SK-N-SH (cell line): ENCODE data around the gene MARCHF3.

Source experiments
- EP300 ChIP-seq, 2 experiments: IDR thresholded peaks; 2 replicates each; pipeline versions ENCODE4 v1.4.0 to v1.6.1; 2012; ENCODE audit warnings: borderline replicate concordance in 1 of 2, low read depth in 1 of 2, low read length in 1 of 2
- EZH2phosphoT487 ChIP-seq: fragments of 200-600 bp; sonication (generic); IDR thresholded peaks from 2 replicates; pipeline ENCODE4 v1.6.1; 2017; ENCODE audit warnings: low read depth, mixed run types, mild to moderate bottlenecking, antibody characterized with exemption, moderate library complexity, borderline replicate concordance
- FOSL2 ChIP-seq: IDR thresholded peaks from 2 replicates; pipeline ENCODE4 v1.4.0; 2012; ENCODE audit warnings: low read depth, mild to moderate bottlenecking, moderate library complexity, borderline replicate concordance
- GATA2 ChIP-seq: sonication (generic); formaldehyde crosslinking; IDR thresholded peaks from 2 replicates; pipeline ENCODE4 v1.5.0; 2020; ENCODE audit warnings: mild to moderate bottlenecking, missing genetic modification reagents
- POLR2AphosphoS5 ChIP-seq: IDR thresholded peaks from 2 replicates; pipeline ENCODE4 v1.6.1; 2012; ENCODE audit warnings: low read depth, low read length
- SIN3A ChIP-seq: IDR thresholded peaks from 2 replicates; pipeline ENCODE4 v1.6.1; 2012; ENCODE audit warnings: low read depth, mild to moderate bottlenecking, low read length, moderate library complexity, borderline replicate concordance
- SMC3 ChIP-seq: IDR thresholded peaks from 2 replicates; pipeline ENCODE4 v1.6.1; 2012; ENCODE audit warnings: low read depth, low read length, improper control_type of control experiment
- TAF1 ChIP-seq: IDR thresholded peaks from 2 replicates; pipeline ENCODE4 v1.6.1; 2012; ENCODE audit warnings: low read depth, mild to moderate bottlenecking, low read length, moderate library complexity, borderline replicate concordance
- TEAD4 ChIP-seq: IDR thresholded peaks from 2 replicates; pipeline ENCODE4 v1.4.0; 2012; ENCODE audit warnings: mild to moderate bottlenecking, borderline replicate concordance; ENCODE audit not compliant: insufficient read depth
- TF ChIP-seq, protein P1 (sequence below): fragments of 200-600 bp; sonication (generic); IDR thresholded peaks from 2 replicates; pipeline ENCODE4 v1.6.1; 2017; ENCODE audit warnings: antibody characterized with exemption, mild to moderate bottlenecking, moderate library complexity
- TF ChIP-seq, protein P2 (sequence below): fragments of 150-350 bp; IDR thresholded peaks from 2 replicates; pipeline ENCODE4 v1.6.1; 2017; ENCODE audit warnings: antibody characterized with exemption, low read length, low read depth, borderline replicate concordance
- TF ChIP-seq, protein P3 (sequence below): IDR thresholded peaks from 2 replicates; pipeline ENCODE4; 2012

DNA sequence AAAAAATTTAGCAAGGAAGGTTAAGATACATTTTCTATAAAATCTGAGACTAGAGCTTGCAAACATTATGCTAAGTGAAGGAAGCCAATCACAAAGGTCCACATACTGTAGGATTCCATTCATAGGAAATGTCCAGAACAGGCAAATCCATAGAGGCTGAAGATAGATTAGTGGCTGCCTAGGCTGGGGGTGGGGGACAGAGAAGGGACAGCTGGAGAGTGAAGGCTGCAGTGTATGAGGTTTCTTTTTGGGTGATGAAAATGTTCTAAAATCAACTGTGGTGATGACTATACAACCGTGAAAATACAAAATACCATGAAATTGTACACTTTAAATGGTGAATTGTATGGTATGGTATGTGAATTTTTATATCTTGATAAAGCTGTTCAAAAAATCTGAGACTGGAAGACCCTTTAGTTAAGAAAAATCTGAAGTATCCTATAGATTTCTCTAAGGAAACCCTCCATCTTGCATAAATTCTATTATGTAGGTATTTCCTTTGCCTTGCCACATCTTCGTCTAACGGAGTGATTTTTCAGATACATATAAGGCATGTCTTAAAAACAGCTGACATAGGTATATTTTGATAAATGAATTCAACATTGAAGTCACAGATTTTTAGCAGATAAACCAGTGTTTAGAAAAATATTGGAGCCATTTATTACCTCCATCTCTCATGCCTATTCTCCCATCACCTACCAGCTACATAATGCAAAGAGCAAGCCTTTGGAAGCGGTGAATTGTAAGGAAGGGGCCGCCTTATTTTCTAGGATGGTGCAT, 132.3 kb downstream of the MARCHF3 start:
- TF ChIP-seq TEAD4 (no peak), TAF1 (no peak), EP300 (IDR thresholded peaks at IDR 0.05; ENCODE audit: borderline replicate concordance in 1 of 2, low read depth in 1 of 2, low read length in 1 of 2) (no peak), FOSL2 (no peak), EZH2phosphoT487 (no peak), GATA2 (CRISPR knock-in tag) (no peak), POLR2AphosphoS5 (no peak), SIN3A (no peak), SMC3 (no peak)
- TF ChIP-seq, protein P1, sequence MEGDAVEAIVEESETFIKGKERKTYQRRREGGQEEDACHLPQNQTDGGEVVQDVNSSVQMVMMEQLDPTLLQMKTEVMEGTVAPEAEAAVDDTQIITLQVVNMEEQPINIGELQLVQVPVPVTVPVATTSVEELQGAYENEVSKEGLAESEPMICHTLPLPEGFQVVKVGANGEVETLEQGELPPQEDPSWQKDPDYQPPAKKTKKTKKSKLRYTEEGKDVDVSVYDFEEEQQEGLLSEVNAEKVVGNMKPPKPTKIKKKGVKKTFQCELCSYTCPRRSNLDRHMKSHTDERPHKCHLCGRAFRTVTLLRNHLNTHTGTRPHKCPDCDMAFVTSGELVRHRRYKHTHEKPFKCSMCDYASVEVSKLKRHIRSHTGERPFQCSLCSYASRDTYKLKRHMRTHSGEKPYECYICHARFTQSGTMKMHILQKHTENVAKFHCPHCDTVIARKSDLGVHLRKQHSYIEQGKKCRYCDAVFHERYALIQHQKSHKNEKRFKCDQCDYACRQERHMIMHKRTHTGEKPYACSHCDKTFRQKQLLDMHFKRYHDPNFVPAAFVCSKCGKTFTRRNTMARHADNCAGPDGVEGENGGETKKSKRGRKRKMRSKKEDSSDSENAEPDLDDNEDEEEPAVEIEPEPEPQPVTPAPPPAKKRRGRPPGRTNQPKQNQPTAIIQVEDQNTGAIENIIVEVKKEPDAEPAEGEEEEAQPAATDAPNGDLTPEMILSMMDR, result no peak
- TF ChIP-seq, protein P2, sequence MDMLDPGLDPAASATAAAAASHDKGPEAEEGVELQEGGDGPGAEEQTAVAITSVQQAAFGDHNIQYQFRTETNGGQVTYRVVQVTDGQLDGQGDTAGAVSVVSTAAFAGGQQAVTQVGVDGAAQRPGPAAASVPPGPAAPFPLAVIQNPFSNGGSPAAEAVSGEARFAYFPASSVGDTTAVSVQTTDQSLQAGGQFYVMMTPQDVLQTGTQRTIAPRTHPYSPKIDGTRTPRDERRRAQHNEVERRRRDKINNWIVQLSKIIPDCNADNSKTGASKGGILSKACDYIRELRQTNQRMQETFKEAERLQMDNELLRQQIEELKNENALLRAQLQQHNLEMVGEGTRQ, result no peak
- TF ChIP-seq, protein P3, sequence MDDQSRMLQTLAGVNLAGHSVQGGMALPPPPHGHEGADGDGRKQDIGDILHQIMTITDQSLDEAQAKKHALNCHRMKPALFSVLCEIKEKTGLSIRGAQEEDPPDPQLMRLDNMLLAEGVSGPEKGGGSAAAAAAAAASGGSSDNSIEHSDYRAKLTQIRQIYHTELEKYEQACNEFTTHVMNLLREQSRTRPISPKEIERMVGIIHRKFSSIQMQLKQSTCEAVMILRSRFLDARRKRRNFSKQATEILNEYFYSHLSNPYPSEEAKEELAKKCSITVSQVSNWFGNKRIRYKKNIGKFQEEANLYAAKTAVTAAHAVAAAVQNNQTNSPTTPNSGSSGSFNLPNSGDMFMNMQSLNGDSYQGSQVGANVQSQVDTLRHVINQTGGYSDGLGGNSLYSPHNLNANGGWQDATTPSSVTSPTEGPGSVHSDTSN, result no peak
